Measurements from ENCODE around the gene SLC25A51.
"Not testable (repeated sequence)": the region's sequence is repeated elsewhere in the genome, so short reads cannot be mapped to it uniquely, and the experiment has no call there.

Gene SLC25A51

DNA sequence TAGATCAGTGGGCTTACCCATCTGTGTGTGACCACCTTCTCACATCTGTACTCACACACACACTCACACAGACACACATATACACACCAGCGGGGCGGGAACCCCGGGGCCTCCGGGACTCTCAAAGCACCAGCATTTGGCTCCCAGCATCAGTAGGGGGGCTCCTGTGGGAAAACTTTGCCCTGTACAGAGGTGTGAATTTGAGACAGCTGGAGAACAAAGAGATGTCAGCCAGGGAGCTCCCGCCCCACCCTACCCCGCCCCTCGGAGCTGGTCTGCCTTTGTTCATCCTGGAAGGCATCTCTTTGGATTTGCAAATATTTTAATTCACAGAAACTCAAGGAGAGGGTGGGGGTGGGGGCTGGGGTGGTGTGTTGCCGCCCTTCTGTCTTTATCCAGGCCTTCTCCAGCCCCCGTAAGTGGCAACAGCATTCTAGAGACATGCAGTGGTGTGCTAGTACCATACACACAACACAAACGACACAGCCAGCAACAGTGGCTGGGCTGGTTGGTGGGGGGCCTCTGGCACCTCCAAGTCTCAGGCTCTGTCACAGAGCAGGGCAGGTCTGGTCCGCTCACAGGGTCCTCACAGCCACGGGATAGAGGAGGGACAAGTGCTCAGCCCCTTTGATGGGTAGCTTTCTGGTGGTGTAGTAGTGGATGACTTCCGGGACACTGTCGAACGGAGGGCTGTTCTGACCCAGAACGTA is 15.5 kb upstream of the SLC25A51 start:
- no peak for DNase-seq

- no peak for DNase-seq
Measured at GRCh38 chr9:37918665-37919170, 14.8 kb upstream of the SLC25A51 start.

GRCh38 chr9:37917801-37918664 is 14.1 kb upstream of the SLC25A51 start:
- DNase-seq = no peak

DNA sequence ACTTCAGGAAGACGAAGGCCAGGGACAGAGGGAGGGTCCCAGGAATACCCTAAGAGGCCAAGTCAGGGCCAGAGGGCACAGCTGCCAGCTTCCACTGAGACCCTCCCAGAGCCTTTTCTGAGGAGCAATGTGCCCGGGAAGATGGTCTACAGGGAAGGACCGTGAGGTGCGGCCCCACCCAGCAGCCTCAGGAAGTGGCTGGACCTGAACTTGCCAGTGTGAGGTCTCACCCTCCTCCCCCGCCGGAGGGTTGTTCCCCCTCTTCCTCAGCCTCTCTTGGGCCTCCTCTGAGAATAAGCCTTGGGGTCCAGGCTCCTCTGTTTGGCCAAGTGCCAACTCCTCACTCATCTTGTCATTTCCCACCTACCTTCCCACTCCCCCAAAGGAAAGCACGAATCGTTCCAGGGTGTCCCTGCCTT is 13.4 kb upstream of the SLC25A51 start:
- no peak for DNase-seq

DNA sequence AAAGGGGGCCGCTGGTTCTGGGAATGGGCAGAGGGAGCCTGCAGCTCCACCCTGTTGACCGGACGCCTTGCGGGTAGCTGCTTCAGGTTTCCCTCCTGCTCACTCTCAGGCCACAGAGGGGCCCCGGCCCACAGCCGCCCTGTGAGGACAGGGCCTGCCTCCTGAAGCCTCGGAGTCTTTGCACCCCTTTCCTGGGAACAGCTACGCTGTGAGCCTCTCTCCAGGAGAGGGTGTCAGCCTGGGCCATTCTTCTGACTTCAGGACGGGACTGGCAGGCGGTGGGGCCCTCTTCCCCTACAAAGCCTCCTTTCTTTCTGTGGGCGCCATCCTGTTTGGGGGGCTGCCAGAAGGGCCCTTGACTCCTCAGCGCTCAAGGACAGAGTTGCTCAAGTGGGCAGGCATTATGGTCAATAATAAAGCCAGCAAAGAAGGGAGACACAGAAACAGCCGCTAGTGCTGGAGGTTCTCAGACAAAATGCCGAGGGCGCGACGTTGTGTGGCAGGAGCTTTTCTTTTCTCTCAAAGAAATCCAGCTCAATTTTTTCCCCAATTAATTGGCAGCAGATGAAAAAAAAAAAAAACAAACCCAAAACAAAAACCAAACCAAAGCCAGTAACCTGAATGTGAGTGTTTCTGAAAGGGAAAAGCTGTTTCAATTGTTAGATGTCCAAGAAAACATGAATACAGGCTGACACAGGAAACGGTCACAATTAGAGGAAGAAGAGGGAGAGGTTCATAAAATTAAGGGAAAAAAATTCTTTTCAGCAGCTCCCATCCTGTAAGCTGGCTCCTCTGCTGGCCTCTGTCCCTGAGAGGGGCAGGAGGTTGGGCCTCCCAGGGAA is 12.8 kb upstream of the SLC25A51 start:
- DNase-seq = no peak

DNA sequence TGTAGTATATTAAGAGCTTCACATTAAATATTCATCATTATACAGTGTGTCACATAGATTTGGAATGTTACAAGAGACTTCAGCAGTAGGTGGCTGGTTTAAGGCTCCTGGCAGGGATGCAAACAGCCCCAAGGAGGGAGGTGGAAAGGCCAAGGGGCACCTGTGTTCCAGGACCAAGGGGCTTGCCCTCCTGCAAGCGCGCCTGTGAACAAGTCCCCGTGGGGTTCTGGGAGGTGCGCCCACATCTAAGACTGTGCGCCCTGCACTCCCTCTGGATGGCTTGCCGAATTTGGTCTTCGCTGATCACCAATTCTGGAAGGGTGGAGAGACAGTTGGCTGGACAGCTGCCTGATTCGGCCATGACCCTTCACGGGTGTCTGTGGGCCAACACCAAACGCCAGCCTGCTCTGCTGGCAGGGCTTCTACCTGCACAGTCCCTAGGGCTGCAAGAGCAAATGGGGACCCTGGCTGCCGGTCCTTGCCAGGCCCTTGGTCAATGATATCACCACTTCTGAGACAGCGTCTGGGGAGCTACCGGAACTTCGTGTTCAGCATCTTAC is 12.1 kb upstream of the SLC25A51 start:
- no peak for DNase-seq

DNA sequence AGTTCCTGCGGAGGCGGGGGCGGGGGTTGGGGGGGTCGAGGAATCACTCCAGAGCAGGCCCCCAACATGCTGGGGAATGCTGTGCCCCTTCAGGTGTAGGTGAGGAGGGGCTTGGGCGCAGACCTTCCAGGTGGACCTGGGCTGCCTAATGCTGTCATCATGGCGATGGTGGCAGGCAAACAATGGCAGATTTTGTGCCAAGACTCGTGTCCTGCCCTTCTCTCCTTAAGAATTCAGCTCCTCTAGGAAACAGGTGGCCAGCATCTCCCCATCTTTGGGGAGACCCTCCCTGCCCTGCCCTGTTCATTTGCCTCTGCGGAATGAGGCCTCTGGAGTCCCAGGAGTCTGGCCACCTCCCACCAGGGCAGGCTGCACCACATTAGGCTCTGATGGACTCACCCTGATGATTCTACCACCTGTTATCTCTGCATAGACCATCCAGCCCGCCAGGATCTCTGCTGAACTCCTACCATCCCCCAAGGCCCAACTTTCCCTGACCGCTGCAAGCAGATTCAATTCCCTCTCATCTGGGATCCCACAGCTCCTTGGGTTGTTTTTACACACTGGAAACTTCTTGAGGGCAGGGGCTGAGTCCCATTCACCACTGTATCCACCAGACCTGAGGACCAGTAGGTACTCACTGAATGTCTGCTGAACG is 10.9 kb upstream of the SLC25A51 start:
- no peak for DNase-seq

GRCh38 chr9:37914154-37914551 is 10.2 kb upstream of the SLC25A51 start:
- DNase-seq = no peak

- DNase-seq = no peak
Measured at GRCh38 chr9:37913480-37914153, 9.7 kb upstream of the SLC25A51 start.

DNA sequence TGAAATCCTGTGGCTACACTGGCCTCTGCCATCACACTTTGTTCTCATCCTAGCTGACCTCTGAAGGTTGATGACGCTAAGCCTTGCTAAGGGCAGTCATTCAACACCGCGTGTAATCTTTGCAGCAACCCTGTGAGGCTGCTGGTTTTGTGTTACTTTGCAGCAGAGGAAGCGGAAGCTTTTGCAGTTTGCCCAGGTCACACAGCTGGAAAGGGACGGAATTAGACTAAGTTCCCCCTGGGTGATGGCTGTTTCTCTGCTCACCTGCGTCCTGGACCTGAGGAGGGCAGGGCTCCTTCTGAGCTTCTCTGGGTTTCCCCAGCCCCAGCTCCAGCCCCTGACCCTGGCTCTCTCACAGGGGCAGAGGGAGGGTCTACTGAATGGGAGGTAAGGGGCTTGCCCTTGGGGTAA is 7.3 kb upstream of the SLC25A51 start:
- DNase-seq = no peak

GRCh38 chr9:37910271-37910670 is 6.3 kb upstream of the SLC25A51 start:
- DNase-seq = no peak

GRCh38 chr9:37909836-37910235 is 5.9 kb upstream of the SLC25A51 start:
- DNase-seq = not testable (repeated sequence)

- no peak for DNase-seq
Measured at GRCh38 chr9:37909326-37909725, 5.4 kb upstream of the SLC25A51 start.

DNA sequence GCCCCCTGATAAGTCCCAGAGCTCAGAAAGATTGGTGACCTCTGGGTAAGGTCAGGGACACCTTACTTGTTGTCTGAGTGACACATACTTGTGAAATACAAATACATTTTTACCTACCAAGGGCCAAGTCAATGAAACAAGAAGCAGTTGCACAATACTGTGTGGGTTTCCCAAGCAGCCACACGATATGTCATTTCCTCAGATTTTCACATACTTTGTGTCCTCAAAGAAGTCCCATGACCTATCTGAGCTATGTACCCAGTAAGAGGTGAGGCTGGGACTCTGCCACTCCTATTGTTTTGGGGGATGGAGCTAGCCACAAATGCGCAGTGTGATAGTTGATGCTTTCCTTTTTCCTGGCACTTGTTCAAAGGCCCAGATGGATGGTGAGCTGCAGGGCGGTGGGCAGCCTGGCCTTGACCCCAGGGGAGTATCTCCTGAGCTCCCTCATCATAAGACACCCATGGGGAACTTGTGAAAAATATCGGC is 4.8 kb upstream of the SLC25A51 start:
- no peak for DNase-seq

GRCh38 chr9:37908283-37908682 is 4.4 kb upstream of the SLC25A51 start:
- no peak for DNase-seq

DNA sequence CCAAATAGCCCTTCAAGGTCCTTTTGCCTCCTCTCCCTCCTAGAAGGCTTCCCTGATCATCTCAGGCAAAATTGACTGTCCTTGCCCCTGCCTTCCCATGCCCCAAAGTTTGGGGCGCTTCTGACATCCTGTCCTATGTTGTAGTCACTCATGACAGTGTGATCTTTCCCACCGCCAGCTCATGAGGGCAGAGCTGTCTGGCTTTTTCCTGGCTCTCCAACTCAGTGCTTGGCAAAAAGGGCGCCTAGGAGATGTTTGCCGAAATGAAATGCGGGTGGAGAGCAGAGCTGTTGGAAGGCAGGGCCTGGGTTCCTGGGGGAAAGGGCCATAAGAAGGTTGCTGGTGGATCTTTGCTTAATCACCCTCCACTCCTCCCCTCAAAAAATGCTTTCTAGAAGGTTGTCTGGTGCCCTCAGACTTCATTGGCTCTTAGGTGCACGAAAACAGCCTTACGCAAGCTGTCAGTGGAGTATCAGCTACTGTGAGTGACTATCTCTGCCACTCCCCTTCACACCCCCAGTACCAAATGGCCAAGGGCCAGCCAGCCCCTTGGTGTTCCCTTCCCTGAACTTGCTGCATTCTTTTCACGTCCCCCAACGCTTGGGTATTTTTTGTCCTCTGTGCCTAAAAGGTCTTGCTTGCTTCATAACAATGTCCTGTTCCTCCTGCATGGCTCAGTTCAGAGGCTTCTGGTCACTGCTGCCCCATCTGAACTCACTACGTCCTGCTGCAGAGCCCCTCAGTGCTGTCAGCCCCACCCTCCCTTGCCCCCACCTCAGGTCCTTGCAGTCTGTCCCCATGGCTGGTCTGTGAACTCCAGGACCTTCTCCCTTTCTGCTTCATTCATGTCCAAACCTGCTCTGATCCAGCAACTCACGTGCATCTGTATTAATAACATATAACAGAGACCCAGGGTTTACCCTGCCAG is 2.6 kb upstream of the SLC25A51 start:
- DNase-seq = no peak

- DNase-seq = no peak
Measured at GRCh38 chr9:37905776-37906175, 1.8 kb upstream of the SLC25A51 start.

DNA sequence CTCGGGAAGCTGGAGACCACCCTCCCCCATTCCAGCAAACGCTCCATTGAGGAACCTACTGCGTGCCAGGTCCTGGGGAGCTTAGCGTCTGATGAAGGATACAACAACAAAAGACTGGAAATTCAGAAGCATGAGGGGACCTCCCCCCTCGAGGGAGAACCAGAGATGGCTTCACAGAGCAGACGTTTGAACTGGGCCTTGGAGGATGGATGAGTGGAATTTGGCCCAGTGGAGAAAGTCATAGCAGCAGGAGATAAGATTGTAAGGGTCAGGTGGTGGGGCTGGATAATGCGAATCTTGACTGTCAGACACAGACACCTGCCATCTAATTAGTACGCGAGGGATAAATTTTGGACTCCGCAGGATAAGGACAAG is 1.2 kb upstream of the SLC25A51 start:
- no peak for DNase-seq

- DNase-seq = no peak
Measured at GRCh38 chr9:37904445-37905130, 661 bp upstream of the SLC25A51 start.

Data from amniotic stem cell (primary cell).